Rectal smooth muscle tissue (tissue), 1 donor: Measurements from ENCODE around the gene PI4K2A.
"Not testable (repeated sequence)": the region's sequence is repeated elsewhere in the genome, so short reads cannot be mapped to it uniquely, and the experiment has no call there.

Experiments
- H3K27ac ChIP-seq: one replicate; pipeline ENCODE4 v1.7.0; 2013; ENCODE audit warnings: low read depth, low read length, inconsistent platforms
- H3K27me3 ChIP-seq: one replicate; pipeline ENCODE4 v1.7.0; 2013; ENCODE audit warnings: low read length; ENCODE audit not compliant: control insufficient read depth, insufficient read depth
- H3K36me3 ChIP-seq: one replicate; pipeline ENCODE4 v1.7.0; 2013; ENCODE audit warnings: low read length; ENCODE audit not compliant: control insufficient read depth, insufficient read depth
- H3K4me1 ChIP-seq: one replicate; pipeline ENCODE4 v1.7.0; 2013; ENCODE audit warnings: low read length; ENCODE audit not compliant: control insufficient read depth, insufficient read depth
- H3K4me3 ChIP-seq: one replicate; pipeline ENCODE4 v1.7.0; 2013; ENCODE audit warnings: low read length
- H3K9ac ChIP-seq: one replicate; pipeline ENCODE4 v1.7.0; 2013; ENCODE audit warnings: low read length

Gene PI4K2A

GRCh38 chr10:97664282-97664850, 23.9 kb downstream of the PI4K2A start:
- Histone ChIP-seq H3K27ac (no peak overlapping the region), H3K36me3 (peaks cover 11% of the 10 kb centered on the region), H3K4me3 (no peak overlapping the region), H3K9ac (no peak overlapping the region), H3K27me3 (no peaks in the 10 kb centered on the region), H3K4me1 (no peaks in the 10 kb centered on the region)

GRCh38 chr10:97666992-97667391, 26.5 kb downstream of the PI4K2A start:
- Histone ChIP-seq H3K36me3 (peaks cover 13% of the 10 kb centered on the region), H3K4me3 (no peak overlapping the region), H3K27me3 (no peaks in the 10 kb centered on the region), H3K4me1 (no peaks in the 10 kb centered on the region), H3K27ac (no peak overlapping the region), H3K9ac (no peak overlapping the region)

GRCh38 chr10:97667463-97667862, 27.0 kb downstream of the PI4K2A start:
- H3K9ac ChIP-seq: no peak overlapping the region
- no peaks in the 10 kb centered on the region for H3K4me1 ChIP-seq
- peaks cover 13% of the 10 kb centered on the region for H3K36me3 ChIP-seq
- no peak overlapping the region for H3K27ac ChIP-seq
- H3K27me3 ChIP-seq: no peaks in the 10 kb centered on the region
- no peak overlapping the region for H3K4me3 ChIP-seq

- H3K4me3 ChIP-seq: no peak overlapping the region
- H3K36me3 ChIP-seq: peaks cover 22% of the 10 kb centered on the region
- H3K9ac ChIP-seq: no peak overlapping the region
- H3K27me3 ChIP-seq: no peaks in the 10 kb centered on the region
- no peak overlapping the region for H3K27ac ChIP-seq
- H3K4me1 ChIP-seq: no peaks in the 10 kb centered on the region
These were observed 29.1 kb downstream of the PI4K2A start for GRCh38 chr10:97669571-97669970.

GRCh38 chr10:97673736-97674525, 33.5 kb downstream of the PI4K2A start:
- H3K36me3 ChIP-seq: peaks cover 32% of the 10 kb centered on the region
- H3K4me3 ChIP-seq: no peak overlapping the region
- H3K27ac ChIP-seq: no peak overlapping the region
- no peaks in the 10 kb centered on the region for H3K27me3 ChIP-seq
- H3K9ac ChIP-seq: no peak overlapping the region
- no peaks in the 10 kb centered on the region for H3K4me1 ChIP-seq

GRCh38 chr10:97675222-97675621, 34.8 kb downstream of the PI4K2A start:
- Histone ChIP-seq H3K36me3 (peaks cover 31% of the 10 kb centered on the region), H3K27me3 (no peaks in the 10 kb centered on the region), H3K9ac (no peak overlapping the region), H3K4me1 (no peaks in the 10 kb centered on the region), H3K4me3 (no peak overlapping the region), H3K27ac (no peak overlapping the region)

- Histone ChIP-seq H3K4me3 (no peak overlapping the region), H3K36me3 (peaks cover 29% of the 10 kb centered on the region), H3K27me3 (no peaks in the 10 kb centered on the region), H3K27ac (no peak overlapping the region), H3K4me1 (peaks cover 1% of the 10 kb centered on the region), H3K9ac (no peak overlapping the region)
These were observed 36.5 kb downstream of the PI4K2A start for GRCh38 chr10:97676770-97677581.

- H3K4me1 ChIP-seq: peaks cover 6% of the 10 kb centered on the region
- H3K27ac ChIP-seq: no peak overlapping the region
- H3K36me3 ChIP-seq: peaks cover 20% of the 10 kb centered on the region
- no peaks in the 10 kb centered on the region for H3K27me3 ChIP-seq
- H3K9ac ChIP-seq: no peak overlapping the region
- H3K4me3 ChIP-seq: no peak overlapping the region
These were observed 39.1 kb downstream of the PI4K2A start for GRCh38 chr10:97679594-97679993.

- Histone ChIP-seq H3K4me1 (peaks cover 14% of the 10 kb centered on the region), H3K27me3 (no peaks in the 10 kb centered on the region), H3K4me3 (no peak overlapping the region), H3K36me3 (peaks cover 12% of the 10 kb centered on the region), H3K27ac (no peak overlapping the region), H3K9ac (peak overlapping the region; percentile 10)
These were observed 41.6 kb downstream of the PI4K2A start for GRCh38 chr10:97682042-97682441.

- Histone ChIP-seq H3K9ac (peak overlapping the region; percentile 51), H3K27ac (peak overlapping the region; percentile 63), H3K4me3 (peak overlapping the region; percentile 48), H3K4me1 (peaks cover 23% of the 10 kb centered on the region), H3K36me3 (peaks cover 2% of the 10 kb centered on the region), H3K27me3 (no peaks in the 10 kb centered on the region)
These were observed 43.3 kb downstream of the PI4K2A start for GRCh38 chr10:97683556-97684367.

GRCh38 chr10:97684368-97684713, 43.9 kb downstream of the PI4K2A start:
- H3K36me3 ChIP-seq, H3K27me3 ChIP-seq, H3K9ac ChIP-seq, H3K27ac ChIP-seq: not testable (repeated sequence)
- Histone ChIP-seq H3K4me3 (peak overlapping the region; percentile 49), H3K4me1 (peaks cover 23% of the 10 kb centered on the region)

GRCh38 chr10:97684866-97685394, 44.5 kb downstream of the PI4K2A start:
- H3K9ac ChIP-seq: no peak overlapping the region
- peaks cover 23% of the 10 kb centered on the region for H3K4me1 ChIP-seq
- H3K27ac ChIP-seq: no peak overlapping the region
- H3K36me3 ChIP-seq: no peaks in the 10 kb centered on the region
- no peaks in the 10 kb centered on the region for H3K27me3 ChIP-seq
- peak overlapping the region; percentile 85 for H3K4me3 ChIP-seq
